GM13977 (cell line): ENCODE results near the gene TP53I13.
A peak's percentile ranks its signal among the peaks of the same experiment; 100 is the strongest.

Experiments used
- DNase-seq: peaks from one replicate; pipeline ENCODE4 v3.0.0; 2012; ENCODE audit warnings: low spot score
- in situ Hi-C: fragments of 300-500 bp; cut with MboI; formaldehyde crosslinking; loops from one replicate; pipeline ENCODE4 v1.12.0; 2022; ENCODE audit warnings: low sequenced_read_pairs, low pct_unique_long_range_greater_than_20kb, mixed read lengths, inconsistent platforms; ENCODE audit not compliant: unreplicated experiment
- TF ChIP-seq, protein P1 (sequence below): IDR thresholded peaks from 2 replicates; pipeline ENCODE4 v1.5.1; 2012; ENCODE audit warnings: mild to moderate bottlenecking, control low read depth; ENCODE audit not compliant: insufficient read depth; ENCODE audit errors: extremely low read depth, missing control alignments

Gene TP53I13

DNA sequence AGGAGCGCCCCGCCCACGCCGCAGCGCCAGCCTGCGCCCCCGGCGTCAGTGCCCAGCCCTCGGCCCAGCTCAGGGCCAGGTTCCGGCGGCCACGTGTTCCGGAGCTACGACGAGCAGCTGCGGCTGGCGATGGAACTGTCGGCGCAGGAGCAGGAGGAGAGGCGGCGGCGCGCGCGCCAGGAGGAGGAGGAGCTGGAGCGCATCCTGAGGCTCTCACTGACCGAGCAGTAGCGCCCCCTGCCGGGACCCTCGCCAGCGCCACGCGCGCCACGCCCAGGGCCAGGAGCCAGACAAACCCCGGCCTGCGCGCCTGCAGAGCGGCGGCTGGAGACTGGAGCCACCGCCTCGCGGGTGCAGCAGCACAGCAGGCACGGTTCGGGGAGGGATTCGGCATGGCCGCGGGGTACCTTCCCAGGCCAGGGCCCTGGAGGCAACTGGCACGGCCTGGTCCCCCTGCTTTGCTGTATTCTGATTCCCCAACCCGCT is 44.9 kb downstream of the TP53I13 start:
- peak; percentile 89 for DNase-seq
- TF ChIP-seq, protein P1, sequence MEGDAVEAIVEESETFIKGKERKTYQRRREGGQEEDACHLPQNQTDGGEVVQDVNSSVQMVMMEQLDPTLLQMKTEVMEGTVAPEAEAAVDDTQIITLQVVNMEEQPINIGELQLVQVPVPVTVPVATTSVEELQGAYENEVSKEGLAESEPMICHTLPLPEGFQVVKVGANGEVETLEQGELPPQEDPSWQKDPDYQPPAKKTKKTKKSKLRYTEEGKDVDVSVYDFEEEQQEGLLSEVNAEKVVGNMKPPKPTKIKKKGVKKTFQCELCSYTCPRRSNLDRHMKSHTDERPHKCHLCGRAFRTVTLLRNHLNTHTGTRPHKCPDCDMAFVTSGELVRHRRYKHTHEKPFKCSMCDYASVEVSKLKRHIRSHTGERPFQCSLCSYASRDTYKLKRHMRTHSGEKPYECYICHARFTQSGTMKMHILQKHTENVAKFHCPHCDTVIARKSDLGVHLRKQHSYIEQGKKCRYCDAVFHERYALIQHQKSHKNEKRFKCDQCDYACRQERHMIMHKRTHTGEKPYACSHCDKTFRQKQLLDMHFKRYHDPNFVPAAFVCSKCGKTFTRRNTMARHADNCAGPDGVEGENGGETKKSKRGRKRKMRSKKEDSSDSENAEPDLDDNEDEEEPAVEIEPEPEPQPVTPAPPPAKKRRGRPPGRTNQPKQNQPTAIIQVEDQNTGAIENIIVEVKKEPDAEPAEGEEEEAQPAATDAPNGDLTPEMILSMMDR: peak; percentile 97
- in situ Hi-C loops: no loop called here

DNA sequence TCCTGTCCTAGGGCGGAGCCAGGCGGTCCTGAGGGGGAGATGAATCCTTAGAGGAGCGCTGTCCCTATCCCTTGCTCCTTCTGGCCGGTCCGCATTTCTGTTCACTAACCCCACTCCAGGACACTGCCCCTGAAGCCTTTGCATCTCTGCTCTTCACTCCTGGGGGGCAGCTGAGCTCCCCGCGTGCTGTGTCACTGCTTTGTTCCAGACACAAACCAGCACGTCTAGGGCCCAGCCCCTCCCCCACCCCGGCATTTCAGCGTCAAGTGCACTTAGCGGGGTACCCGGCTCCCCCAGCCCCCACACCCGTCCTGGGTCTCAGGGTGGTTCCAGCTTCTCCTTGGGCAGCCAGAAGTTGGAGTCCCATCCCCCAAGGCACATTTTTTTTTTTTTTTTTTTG is 45.4 kb downstream of the TP53I13 start:
- in situ Hi-C loops: no loop called here
- TF ChIP-seq, protein P1: no peak
- no peak for DNase-seq

DNA sequence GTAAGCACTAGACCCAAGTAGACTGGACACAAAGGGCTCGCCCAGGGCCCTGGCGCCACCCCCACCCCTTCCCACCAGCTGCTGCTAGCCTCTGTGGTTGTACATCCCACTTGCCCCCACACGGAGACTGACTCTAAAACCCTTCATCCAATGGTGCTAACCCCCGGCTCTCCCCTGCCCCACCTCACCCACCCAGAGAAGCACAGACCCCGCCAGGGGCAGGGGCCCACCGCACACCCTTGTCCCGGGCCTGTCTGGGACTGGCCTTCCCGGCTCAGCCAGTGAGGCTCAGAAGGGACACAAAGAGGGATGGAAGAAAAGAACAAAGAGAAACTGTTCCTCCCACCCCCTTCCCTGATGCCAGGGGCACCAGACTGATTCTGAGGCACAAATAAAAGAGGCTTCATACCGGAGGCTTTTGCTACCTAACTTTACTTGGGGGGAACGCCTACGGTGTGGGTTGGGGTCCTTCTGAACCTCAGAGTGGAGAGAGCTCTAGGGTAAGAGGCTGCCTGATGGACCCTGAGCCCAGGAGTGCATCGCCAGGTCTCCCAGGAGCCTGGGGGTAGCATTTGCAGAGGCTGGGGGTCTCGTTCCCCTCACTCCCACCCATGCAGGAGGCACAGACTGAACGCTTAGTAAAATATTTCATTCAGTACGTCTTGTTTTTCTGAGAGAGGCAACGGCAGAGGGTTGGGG is 46.0 kb downstream of the TP53I13 start:
- no peak for DNase-seq
- TF ChIP-seq, protein P1: no peak
- in situ Hi-C loops: no loop called here

DNA sequence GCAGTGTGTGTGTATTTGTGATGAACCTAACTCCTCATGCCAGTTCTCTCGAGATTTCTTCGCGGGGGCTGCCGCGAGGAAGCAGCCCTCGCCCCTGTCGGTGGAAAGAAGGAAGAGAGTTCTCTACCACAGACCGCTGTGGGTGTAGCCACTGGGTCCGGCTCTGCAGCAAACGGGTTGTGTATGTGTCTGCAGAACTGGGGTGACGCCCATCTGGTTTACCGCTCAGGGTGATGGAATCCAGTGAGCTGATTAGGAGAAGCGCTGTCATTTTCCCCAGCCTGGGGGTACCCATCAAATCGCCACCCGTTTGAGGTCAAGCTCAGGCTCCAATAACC is 46.5 kb downstream of the TP53I13 start:
- in situ Hi-C loops: no loop called here
- TF ChIP-seq, protein P1: no peak
- peak; percentile 39 for DNase-seq

DNA sequence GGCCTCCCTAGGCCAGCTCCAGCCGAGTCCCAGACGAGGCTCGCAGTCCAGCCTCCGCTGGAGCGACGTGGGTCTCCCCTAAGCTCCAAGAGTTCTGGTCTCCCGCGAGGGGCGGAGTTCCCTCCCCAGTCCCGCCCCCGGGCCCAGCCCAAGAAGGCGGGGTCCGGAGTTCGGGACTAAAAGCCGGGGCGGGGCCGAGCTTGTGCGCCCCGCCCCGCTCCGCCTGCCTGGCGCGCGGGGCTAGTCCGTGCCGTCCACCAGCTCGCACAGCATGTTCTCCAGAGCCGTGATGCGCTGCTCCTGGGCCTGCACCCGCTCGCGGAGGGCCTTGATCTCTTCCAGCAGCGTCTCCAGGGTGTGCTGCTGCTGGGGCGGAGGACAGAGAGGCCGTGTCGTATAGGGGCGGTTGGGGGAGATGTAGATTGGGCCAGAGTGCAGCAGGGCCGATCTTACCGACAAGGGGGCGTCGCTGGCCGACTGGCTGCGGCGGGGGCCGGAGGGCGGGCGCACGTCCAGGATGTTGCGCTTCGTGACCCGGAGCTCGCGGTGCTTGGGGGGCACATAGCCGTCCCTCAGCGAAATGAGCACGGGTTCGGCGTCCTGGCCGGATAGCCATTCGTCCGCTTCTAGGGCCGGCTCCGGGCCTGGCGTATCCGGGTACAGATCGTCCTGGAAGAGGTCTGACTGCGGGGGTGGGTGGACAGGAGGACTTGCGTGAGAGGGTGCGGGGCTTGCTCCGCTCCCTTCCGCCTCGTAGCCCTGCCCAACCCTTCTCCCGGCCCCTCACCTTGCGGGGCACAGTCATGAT is 47.2 kb downstream of the TP53I13 start:
- TF ChIP-seq, protein P1: no peak
- peak; percentile 96 for DNase-seq
- in situ Hi-C loops: no loop called here

DNA sequence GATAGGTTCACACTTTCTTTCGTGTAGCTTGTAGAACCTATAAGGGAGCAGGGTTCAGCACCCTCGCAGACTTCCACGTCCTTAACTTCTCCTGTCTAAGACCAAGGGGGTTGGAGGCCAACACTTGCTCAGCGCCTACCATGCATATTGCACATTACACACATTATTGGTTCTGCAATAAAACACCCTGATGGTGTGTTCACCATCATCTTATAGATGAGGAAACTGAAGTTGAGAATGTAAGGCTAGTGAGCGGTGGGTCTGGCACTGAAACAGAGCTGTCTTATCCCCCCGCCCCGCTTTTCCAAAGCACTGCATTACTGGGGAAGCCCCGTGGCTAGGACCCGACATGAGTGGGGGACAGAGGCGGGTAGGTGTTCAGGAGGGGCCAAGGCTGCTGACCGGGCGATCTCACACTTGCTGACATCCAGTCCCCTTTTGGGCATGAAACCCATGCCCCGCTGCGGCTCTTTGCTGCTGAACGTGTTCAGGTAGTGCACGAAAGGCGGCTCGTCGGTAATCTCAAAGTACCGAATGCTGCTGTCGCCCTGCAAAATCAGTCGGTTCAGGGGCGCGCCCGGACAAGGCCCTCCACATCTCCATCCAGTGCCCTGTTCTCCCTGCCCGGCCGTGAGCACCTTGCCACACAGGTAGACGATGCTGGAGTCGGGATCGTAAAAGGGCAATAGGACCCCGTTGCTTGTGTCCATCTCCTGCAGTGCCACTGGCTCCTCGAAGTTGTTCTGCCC is 48.0 kb downstream of the TP53I13 start:
- DNase-seq: no peak
- TF ChIP-seq, protein P1: no peak
- in situ Hi-C loops: no loop called here
